NCI-H146 treated with DMSO at 0.1 percent for 48 hours (cell line): ENCODE results near the gene PRF1.

ENCODE experiments used
- DNase-seq: peaks from one replicate; lab custom pipeline; 2025; ENCODE audit not compliant: unreplicated experiment; lab: John Stamatoyannopoulos, UW

PRF1 gene

GRCh38 chr10:70578371-70578947, 24.1 kb downstream of the PRF1 start:
- DNase-seq: no peak

GRCh38 chr10:70576803-70577517, 25.6 kb downstream of the PRF1 start:
- no peak for DNase-seq

- no peak for DNase-seq
Observed at GRCh38 chr10:70575874-70576802, 26.4 kb downstream of the PRF1 start.

- no peak for DNase-seq
Observed at GRCh38 chr10:70575486-70575873, 27.1 kb downstream of the PRF1 start.

- no peak for DNase-seq
Observed at GRCh38 chr10:70573599-70574506, 28.7 kb downstream of the PRF1 start.

- no peak for DNase-seq
Observed at GRCh38 chr10:70571636-70572439, 30.7 kb downstream of the PRF1 start.

GRCh38 chr10:70571236-70571635, 31.3 kb downstream of the PRF1 start:
- DNase-seq: no peak

- DNase-seq: no peak
Observed at GRCh38 chr10:70568781-70569495, 33.6 kb downstream of the PRF1 start.

GRCh38 chr10:70568113-70568512, 34.4 kb downstream of the PRF1 start:
- DNase-seq: no peak

- DNase-seq: peak; percentile 80
Observed at GRCh38 chr10:70567603-70568002, 34.9 kb downstream of the PRF1 start.

GRCh38 chr10:70566515-70567290, 35.8 kb downstream of the PRF1 start:
- no peak for DNase-seq

GRCh38 chr10:70565556-70566514, 36.7 kb downstream of the PRF1 start:
- no peak for DNase-seq

GRCh38 chr10:70564901-70565351, 37.6 kb downstream of the PRF1 start:
- no peak for DNase-seq

- DNase-seq: no peak
Observed at GRCh38 chr10:70564113-70564725, 38.3 kb downstream of the PRF1 start.

GRCh38 chr10:70563230-70563629, 39.3 kb downstream of the PRF1 start:
- DNase-seq: no peak

GRCh38 chr10:70562036-70562755, 40.3 kb downstream of the PRF1 start:
- no peak for DNase-seq
